Mesendoderm (in vitro differentiated cells): ENCODE results near the gene C2CD4D.

Experiments used
- DNase-seq: peaks from one replicate; pipeline ENCODE4 v3.0.0; 2013
- H2AK5ac ChIP-seq: 2 replicates; pipeline ENCODE4 v1.6.1; 2013; ENCODE audit warnings: low read length, inconsistent platforms
- H2BK120ac ChIP-seq: 2 replicates; pipeline ENCODE4 v1.6.1; 2013; ENCODE audit warnings: low read depth, mild to moderate bottlenecking, low read length, moderate library complexity, mixed read lengths
- H2BK15ac ChIP-seq: replicated peaks from 2 replicates; pipeline ENCODE4 v1.6.1; 2013; ENCODE audit warnings: low read depth, mild to moderate bottlenecking, moderate library complexity
- H2BK5ac ChIP-seq: 2 replicates; pipeline ENCODE4 v1.6.1; 2013; ENCODE audit warnings: low read length, inconsistent platforms
- H3K18ac ChIP-seq: 2 replicates; pipeline ENCODE4 v1.6.1; 2013; ENCODE audit warnings: mild to moderate bottlenecking, low read length, mixed read lengths
- H3K23ac ChIP-seq: one replicate; pipeline ENCODE4 v1.6.1; 2013; ENCODE audit warnings: low read length
- H3K27ac ChIP-seq: 2 replicates; pipeline ENCODE4 v1.5.1; 2013; ENCODE audit warnings: low read depth, mild to moderate bottlenecking, inconsistent platforms, low read length, moderate library complexity
- H3K27me3 ChIP-seq: 2 replicates; pipeline ENCODE4 v1.6.1; 2013; ENCODE audit warnings: low read length, control low read depth, mild to moderate bottlenecking, inconsistent platforms; ENCODE audit not compliant: insufficient read depth, poor library complexity
- H3K36me3 ChIP-seq: 2 replicates; pipeline ENCODE4 v1.6.1; 2013; ENCODE audit warnings: low read length, inconsistent platforms; ENCODE audit not compliant: control insufficient read depth, insufficient read depth
- H3K4ac ChIP-seq: one replicate; pipeline ENCODE4 v1.6.1; 2013; ENCODE audit warnings: low read depth, mild to moderate bottlenecking, low read length, moderate library complexity
- H3K4me1 ChIP-seq: 2 replicates; pipeline ENCODE4 v1.6.1; 2013; ENCODE audit warnings: low read depth, low read length, inconsistent platforms; ENCODE audit not compliant: control insufficient read depth
- H3K4me2 ChIP-seq: 2 replicates; pipeline ENCODE4 v1.6.1; 2013; ENCODE audit warnings: low read length
- H3K4me3 ChIP-seq: 2 replicates; pipeline ENCODE4 v1.5.1; 2013; ENCODE audit warnings: mild to moderate bottlenecking, low read length
- H3K56ac ChIP-seq: one replicate; pipeline ENCODE4 v1.6.1; 2013; ENCODE audit warnings: low read length
- H3K79me1 ChIP-seq: 2 replicates; pipeline ENCODE4 v1.6.1; 2013; ENCODE audit warnings: low read length, inconsistent platforms
- H3K79me2 ChIP-seq: 2 replicates; pipeline ENCODE4 v1.6.1; 2013; ENCODE audit warnings: mild to moderate bottlenecking, low read length; ENCODE audit not compliant: control insufficient read depth, insufficient read depth
- H3K9ac ChIP-seq: 2 replicates; pipeline ENCODE4 v1.6.1; 2013; ENCODE audit warnings: low read length, inconsistent platforms
- H4K5ac ChIP-seq: one replicate; pipeline ENCODE4 v1.6.1; 2013; ENCODE audit warnings: low read length
- H4K8ac ChIP-seq: one replicate; pipeline ENCODE4 v1.6.1; 2013; ENCODE audit warnings: low read depth, mild to moderate bottlenecking, control low read depth, low read length, moderate library complexity
- WGBS: extraction: QIAGEN DNeasy Blood & Tissue Kit; methylation state at CpG from one replicate; pipeline ENCODE4 v1.1.7; 2013; ENCODE audit warnings: low lambda C conversion rate, missing lambda C conversion rate; ENCODE audit not compliant: insufficient coverage; ENCODE audit errors: extremely low coverage; 5-methylcytosine and 5-hydroxymethylcytosine counted together

C2CD4D gene

DNA sequence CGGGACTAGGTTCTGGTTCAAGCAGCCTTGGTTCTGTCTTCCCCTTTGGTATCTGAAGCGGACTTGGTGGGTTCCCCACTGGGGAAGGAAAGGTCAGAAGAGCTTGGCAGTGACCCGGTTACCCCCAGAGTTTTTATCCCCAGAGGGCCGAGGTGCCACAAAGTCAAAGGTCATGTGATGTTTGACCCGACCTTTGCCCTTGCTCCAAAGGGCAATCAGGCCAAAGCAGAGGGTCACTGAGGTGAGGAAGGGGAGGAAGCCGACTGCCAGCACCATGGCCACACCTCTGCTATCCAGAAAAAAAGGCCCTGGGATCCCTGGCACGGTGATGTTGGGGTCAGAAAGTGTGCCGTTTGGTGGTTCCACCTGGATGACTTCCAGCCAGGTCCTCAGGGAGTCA is 38.8 kb downstream of the C2CD4D start:
- H3K9ac ChIP-seq: no peak overlapping the region

DNA sequence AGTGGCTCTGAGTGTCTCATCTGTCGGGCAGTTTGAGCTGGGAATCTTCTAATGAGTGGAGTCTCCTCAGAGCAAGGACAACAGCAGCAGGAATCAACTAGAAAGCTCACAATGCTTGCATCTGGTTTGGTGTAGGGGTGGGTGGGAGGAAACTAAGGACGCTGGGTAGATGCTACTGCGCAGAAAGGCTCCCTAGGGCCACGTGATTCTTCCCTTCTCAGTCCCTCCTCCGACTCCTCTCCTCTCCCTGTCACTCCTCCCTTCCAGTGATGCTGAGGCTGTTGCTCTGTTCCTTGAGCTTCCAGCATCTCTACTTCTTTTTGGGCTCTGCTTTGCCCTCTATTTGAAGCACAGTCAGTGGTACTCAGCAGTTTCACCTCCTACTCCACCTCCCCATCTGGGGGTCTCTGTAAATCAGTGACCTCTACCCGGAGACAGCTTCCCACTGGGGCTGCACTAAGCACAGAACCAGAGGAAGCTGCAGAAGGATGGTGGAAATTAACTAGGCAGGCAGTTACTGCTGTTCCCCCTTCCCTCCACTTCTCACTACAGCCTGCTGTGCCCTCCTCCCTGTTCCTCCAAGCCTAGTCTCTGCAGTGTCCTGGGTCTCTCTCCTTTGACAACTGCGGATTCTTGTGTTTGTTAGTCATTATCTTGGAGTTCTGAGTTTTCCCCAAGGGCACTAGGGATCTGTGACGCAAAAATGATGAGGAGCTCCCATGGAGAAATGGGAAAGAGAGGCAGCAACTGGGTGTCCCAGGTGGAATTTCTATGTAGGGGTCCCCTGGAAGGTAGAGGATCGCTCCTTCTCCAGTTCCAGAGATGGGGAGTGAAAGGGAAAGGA is 40.2 kb downstream of the C2CD4D start:
- Histone ChIP-seq H2BK5ac (no peak overlapping the region), H3K27me3 (no peaks in the 10 kb centered on the region), H2BK15ac (no peak overlapping the region), H3K4me2 (no peak overlapping the region), H3K79me1 (no peaks in the 10 kb centered on the region), H4K5ac (no peak overlapping the region), H3K4me3 (no peak overlapping the region), H3K4ac (no peak overlapping the region), H3K9ac (no peak overlapping the region), H3K23ac (no peak overlapping the region), H3K56ac (no peak overlapping the region), H2AK5ac (no peak overlapping the region), H3K4me1 (peaks cover 2% of the 10 kb centered on the region), H3K79me2 (no peaks in the 10 kb centered on the region), H2BK120ac (no peak overlapping the region), H4K8ac (no peak overlapping the region), H3K36me3 (no peaks in the 10 kb centered on the region), H3K27ac (no peak overlapping the region), H3K18ac (no peak overlapping the region)
- WGBS: no CpG with 5 or more reads among the region's 9 CpGs
- no peak for DNase-seq

More for the DNA sequence above, 38.8 kb downstream of the C2CD4D start:
- no peaks in the 10 kb centered on the region for H3K79me1 ChIP-seq
- H4K5ac ChIP-seq: no peak overlapping the region
- no peak overlapping the region for H2AK5ac ChIP-seq
- no peak overlapping the region for H2BK5ac ChIP-seq
- no peak overlapping the region for H3K56ac ChIP-seq
- H3K23ac ChIP-seq: no peak overlapping the region
- H3K18ac ChIP-seq: no peak overlapping the region
- H3K27ac ChIP-seq: no peak overlapping the region
- H3K36me3 ChIP-seq: no peaks in the 10 kb centered on the region
- H2BK120ac ChIP-seq: no peak overlapping the region
- H3K4me2 ChIP-seq: no peak overlapping the region
- no peaks in the 10 kb centered on the region for H3K79me2 ChIP-seq
- no peak for DNase-seq
- H3K4me3 ChIP-seq: no peak overlapping the region
- no peaks in the 10 kb centered on the region for H3K27me3 ChIP-seq
- no peak overlapping the region for H4K8ac ChIP-seq
- no CpG with 5 or more reads among the region's 8 CpGs for WGBS
- H3K4ac ChIP-seq: no peak overlapping the region
- H3K4me1 ChIP-seq: peaks cover 2% of the 10 kb centered on the region
- no peak overlapping the region for H2BK15ac ChIP-seq

DNA sequence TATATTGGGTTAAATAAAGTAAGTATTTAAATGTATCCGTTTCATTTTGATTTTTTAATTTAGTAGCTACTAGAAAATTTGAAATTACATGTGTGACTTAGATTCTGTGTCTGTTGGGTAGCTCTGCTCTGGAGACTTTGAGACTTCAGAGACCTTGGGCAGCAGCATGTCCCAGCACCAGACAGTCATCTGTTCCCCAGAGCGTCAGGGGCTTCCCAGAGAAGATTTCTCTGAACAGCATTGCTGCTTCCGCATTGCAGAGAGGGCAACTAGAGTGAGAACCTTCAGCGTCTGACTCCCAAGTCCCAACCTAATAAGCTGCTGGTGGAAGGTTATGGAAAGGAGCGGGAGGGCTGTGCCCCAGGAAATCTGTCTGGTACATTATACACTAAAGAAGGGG is 41.0 kb downstream of the C2CD4D start:
- Histone ChIP-seq H3K79me1 (no peaks in the 10 kb centered on the region), H4K5ac (no peak overlapping the region), H3K4me3 (no peak overlapping the region), H3K4ac (no peak overlapping the region), H4K8ac (no peak overlapping the region), H2BK15ac (no peak overlapping the region), H3K4me2 (no peak overlapping the region), H3K4me1 (peaks cover 2% of the 10 kb centered on the region), H2BK120ac (no peak overlapping the region), H3K23ac (no peak overlapping the region), H2BK5ac (no peak overlapping the region), H3K27ac (no peak overlapping the region), H3K36me3 (no peaks in the 10 kb centered on the region), H3K27me3 (no peaks in the 10 kb centered on the region), H3K79me2 (no peaks in the 10 kb centered on the region), H2AK5ac (no peak overlapping the region), H3K18ac (no peak overlapping the region), H3K56ac (no peak overlapping the region), H3K9ac (no peak overlapping the region)
- WGBS: 100% methylated on average over 1 of the region's 5 CpGs
- no peak for DNase-seq

DNA sequence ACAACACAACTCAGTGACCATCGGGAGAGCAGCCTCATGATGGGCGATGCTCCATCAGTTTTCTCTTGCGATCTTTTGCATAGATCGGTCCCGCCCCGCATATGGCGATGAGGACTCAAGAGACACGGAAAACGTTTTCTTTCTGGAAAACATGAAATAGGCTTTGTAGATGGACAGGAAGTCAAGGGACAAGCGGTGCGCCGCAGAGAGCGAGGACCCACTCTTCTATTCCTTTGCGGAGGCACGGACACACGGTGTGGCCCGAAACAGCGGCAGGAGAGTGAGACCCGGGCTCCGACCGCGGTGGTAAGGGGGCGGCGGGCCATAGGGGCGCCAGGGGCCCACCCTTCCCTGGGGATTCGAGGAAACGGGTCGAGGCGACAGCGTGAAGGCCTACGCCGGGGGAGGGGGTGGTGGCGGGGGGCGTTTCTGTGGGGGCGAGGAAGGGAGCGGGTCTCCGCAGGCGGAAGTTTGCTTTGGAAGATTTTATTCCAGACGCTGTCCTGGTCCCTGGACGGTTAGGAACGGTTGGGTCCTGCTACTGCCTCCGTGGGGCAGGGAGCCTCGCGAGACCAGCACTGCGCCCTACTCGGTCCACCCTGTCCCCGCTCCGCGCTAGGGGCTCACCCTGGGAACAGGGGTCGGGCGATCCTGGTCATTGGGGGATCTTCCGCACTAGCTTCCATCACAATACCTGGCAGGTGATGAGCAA is 48.5 kb downstream of the C2CD4D start:
- no CpG with 5 or more reads among the region's 52 CpGs for WGBS
- H3K27me3 ChIP-seq: no peaks in the 10 kb centered on the region
- no peak overlapping the region for H3K4ac ChIP-seq
- no peak overlapping the region for H3K18ac ChIP-seq
- no peak overlapping the region for H2BK15ac ChIP-seq
- no peaks in the 10 kb centered on the region for H3K79me2 ChIP-seq
- no peaks in the 10 kb centered on the region for H3K79me1 ChIP-seq
- peak overlapping the region; percentile 87 for H3K56ac ChIP-seq
- H2AK5ac ChIP-seq: no peak overlapping the region
- DNase-seq: peak; percentile 23
- H3K4me2 ChIP-seq: peak overlapping the region; percentile 96
- peak overlapping the region; percentile 80 for H3K9ac ChIP-seq
- peak overlapping the region; percentile 45 for H3K23ac ChIP-seq
- no peak overlapping the region for H3K27ac ChIP-seq
- no peak overlapping the region for H4K8ac ChIP-seq
- no peaks in the 10 kb centered on the region for H3K36me3 ChIP-seq
- peak overlapping the region; percentile 81 for H3K4me3 ChIP-seq
- H2BK5ac ChIP-seq: no peak overlapping the region
- H2BK120ac ChIP-seq: no peak overlapping the region
- H3K4me1 ChIP-seq: no peaks in the 10 kb centered on the region
- H4K5ac ChIP-seq: no peak overlapping the region

DNA sequence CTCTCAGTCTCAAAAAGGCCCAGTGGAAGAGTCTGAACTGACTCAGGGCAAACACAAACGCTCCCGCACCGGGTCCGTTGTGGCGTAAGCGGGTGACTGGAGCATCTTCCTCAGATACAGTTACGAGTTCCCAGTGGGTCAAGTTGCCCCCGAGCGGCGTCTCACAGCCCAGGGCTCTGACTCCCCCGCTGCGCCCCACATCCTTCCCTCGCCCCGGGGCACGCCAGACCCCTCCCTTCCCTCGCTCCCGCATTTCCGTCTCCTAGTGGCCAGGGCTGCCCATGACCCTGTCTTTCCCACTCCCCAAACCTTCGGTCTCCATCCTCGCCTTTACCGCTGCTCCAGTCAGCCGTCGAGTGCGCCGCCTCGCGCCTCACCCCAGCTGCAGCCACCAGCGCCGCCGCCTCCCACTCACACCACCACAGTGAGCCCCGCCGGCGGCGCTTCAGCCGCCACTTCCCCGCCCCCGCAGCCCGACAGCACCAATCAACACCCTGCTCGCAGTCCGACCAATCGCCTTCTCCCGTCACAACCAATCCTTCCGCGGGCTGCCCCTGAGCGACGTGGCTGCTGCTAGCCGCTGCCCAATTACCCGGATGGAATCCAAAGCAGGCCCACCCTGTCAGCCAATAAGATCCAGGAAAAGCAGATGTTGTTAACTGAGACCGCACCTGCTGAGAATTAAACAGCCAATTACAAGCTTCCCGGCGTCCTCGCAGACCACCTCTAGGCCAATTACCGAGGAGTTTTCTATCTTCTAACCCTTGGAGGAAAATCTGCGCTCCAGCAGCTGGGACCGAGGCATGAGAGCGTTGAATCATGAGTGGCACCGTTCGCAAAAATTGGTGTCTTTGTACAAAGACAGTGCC is 49.3 kb downstream of the C2CD4D start, which contains the start of gene TDRKH:
Gene TDRKH (minus strand): TSS at position 430 of the 869 bp plus-strand sequence. CDS start 7,478 bp downstream, outside the sequence.
- Histone ChIP-seq H3K4ac (no peak within 1 kb of the TSS), H3K4me1 (no peaks in the 10 kb centered on the region), H3K4me2 (peak within 1 kb of the TSS; percentile 96), H2BK15ac (no peak within 1 kb of the TSS), H3K27me3 (no peaks in the 10 kb centered on the region), H3K79me1 (no peaks in the 10 kb centered on the region), H4K5ac (no peak within 1 kb of the TSS), H2BK120ac (no peak within 1 kb of the TSS), H3K4me3 (peak within 1 kb of the TSS; percentile 81), H3K79me2 (no peaks in the 10 kb centered on the region), H3K23ac (peak within 1 kb of the TSS; percentile 45), H3K56ac (peak within 1 kb of the TSS; percentile 87), H2BK5ac (no peak within 1 kb of the TSS), H3K9ac (peak within 1 kb of the TSS; percentile 80), H2AK5ac (no peak within 1 kb of the TSS), H4K8ac (no peak within 1 kb of the TSS), H3K18ac (no peak within 1 kb of the TSS), H3K36me3 (no peaks in the 10 kb centered on the region), H3K27ac (peak within 1 kb of the TSS; percentile 65)
- DNase-seq: peak; percentile 100
- no CpG with 5 or more reads among the region's 58 CpGs for WGBS
